Loucy (cell line): ENCODE data around the gene KLHL30.

Experiments used
- H2AFZ ChIP-seq: fragments of 200-600 bp; sonication (generic); 2 replicates; pipeline ENCODE4 v1.6.0; 2016; ENCODE audit warnings: antibody characterized with exemption, mild to moderate bottlenecking, low read length, moderate library complexity
- H3F3A ChIP-seq: fragments of 200-600 bp; 2 replicates; pipeline ENCODE4 v1.6.0; 2016; ENCODE audit warnings: antibody characterized with exemption, low read depth, mild to moderate bottlenecking
- H3K27me3 ChIP-seq: fragments of 200-600 bp; sonication (generic); 2 replicates; pipeline ENCODE4 v1.6.1; 2014; ENCODE audit warnings: low read length, mild to moderate bottlenecking; ENCODE audit not compliant: insufficient read depth, poor library complexity, severe bottlenecking
- H3K36me3 ChIP-seq: fragments of 200-600 bp; sonication (generic); 2 replicates; pipeline ENCODE4 v1.6.1; 2016; ENCODE audit warnings: low read length; ENCODE audit not compliant: insufficient read depth
- H3K4me1 ChIP-seq: fragments of 200-600 bp; sonication (generic); 2 replicates; pipeline ENCODE4 v1.5.1; 2014; ENCODE audit warnings: low read length, mild to moderate bottlenecking; ENCODE audit not compliant: insufficient read depth, poor library complexity, severe bottlenecking
- H3K4me2 ChIP-seq: fragments of 200-600 bp; sonication (generic); 2 replicates; pipeline ENCODE4 v1.6.0; 2014; ENCODE audit warnings: antibody characterized with exemption, low read length, low read depth, mild to moderate bottlenecking; ENCODE audit not compliant: poor library complexity, severe bottlenecking
- H3K4me3 ChIP-seq: fragments of 200-600 bp; sonication (generic); 2 replicates; pipeline ENCODE4 v1.5.1; 2014; ENCODE audit warnings: low read length, mild to moderate bottlenecking, mixed read lengths; ENCODE audit not compliant: poor library complexity, severe bottlenecking
- H3K79me2 ChIP-seq: fragments of 200-600 bp; sonication (generic); 2 replicates; pipeline ENCODE4 v1.6.1; 2014; ENCODE audit warnings: low read length; ENCODE audit not compliant: insufficient read depth
- H3K9ac ChIP-seq: fragments of 200-600 bp; sonication (generic); 2 replicates; pipeline ENCODE4 v1.6.0; 2014; ENCODE audit warnings: mild to moderate bottlenecking, low read depth, low read length, moderate library complexity; ENCODE audit not compliant: poor library complexity, severe bottlenecking
- H3K9me2 ChIP-seq: fragments of 200-600 bp; sonication (generic); replicated peaks from 2 replicates; pipeline ENCODE4 v1.6.1; 2016; ENCODE audit warnings: low read depth, low read length, mixed read lengths
- H3K9me3 ChIP-seq: fragments of 200-600 bp; sonication (generic); 2 replicates; pipeline ENCODE4 v1.6.1; 2014; ENCODE audit warnings: mild to moderate bottlenecking, antibody characterized with exemption, low read length, low read depth; ENCODE audit not compliant: insufficient read depth
- H4K20me1 ChIP-seq: fragments of 200-600 bp; sonication (generic); 2 replicates; pipeline ENCODE4 v1.6.0; 2014; ENCODE audit warnings: antibody characterized with exemption, low read length, mild to moderate bottlenecking; ENCODE audit not compliant: insufficient read depth, poor library complexity, severe bottlenecking
- EZH2phosphoT487 ChIP-seq: fragments of 200-600 bp; IDR thresholded peaks from 2 replicates; pipeline ENCODE4 v1.6.1; 2018; ENCODE audit warnings: antibody characterized with exemption, mild to moderate bottlenecking, moderate library complexity, borderline replicate concordance
- TF ChIP-seq, protein P1 (sequence below): fragments of 200-600 bp; sonication (generic); conservative IDR thresholded peaks from 2 replicates; pipeline ENCODE4 v1.5.1; 2014; ENCODE audit warnings: mild to moderate bottlenecking, antibody characterized with exemption, low read length

KLHL30 gene

DNA sequence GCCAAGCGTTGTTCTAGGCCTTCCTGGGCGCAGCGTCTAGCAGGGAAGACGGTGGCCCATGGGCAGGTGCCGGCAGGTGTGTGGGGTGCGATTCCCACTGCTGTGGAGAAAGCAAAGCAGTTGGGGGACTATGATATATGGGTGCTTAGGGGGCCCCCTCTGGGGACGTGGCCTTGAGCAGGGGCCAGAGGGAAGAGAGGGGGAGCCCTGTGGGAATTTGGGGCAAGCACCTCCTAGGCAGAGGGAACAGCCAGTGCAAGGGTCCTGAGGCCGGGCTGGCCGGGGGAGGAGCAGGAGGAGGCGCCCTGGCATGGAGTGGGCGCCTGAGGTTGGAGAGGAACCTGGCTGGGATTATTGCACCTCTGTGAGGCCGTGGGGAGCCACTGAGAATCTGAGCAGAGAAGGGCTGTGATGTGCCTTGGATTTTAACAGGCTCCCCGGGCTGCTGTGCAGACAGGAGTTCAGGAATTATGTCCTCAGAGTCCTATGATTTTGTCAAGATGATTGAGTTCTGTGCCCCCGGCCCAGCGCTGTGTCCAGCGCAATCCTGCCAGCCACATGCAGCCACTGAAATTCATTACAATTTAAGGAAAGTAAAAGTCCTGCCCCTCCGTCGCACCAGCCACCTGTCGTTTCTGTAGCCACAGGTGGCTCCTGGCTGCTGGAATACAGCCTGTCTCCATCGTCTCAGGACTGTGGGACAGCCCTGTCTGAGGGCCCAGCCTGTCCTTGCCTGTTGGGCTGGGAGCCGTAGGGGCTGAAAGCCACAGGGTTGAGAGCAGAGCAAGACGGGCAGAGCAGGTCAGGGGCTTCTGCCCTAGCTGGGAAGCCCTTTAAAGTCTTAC, 9.1 kb upstream of the KLHL30 start:
- Histone ChIP-seq H3K36me3 (no peaks in the 10 kb centered on the region), H3K4me3 (no peak overlapping the region), H3K9me2 (no peaks in the 10 kb centered on the region), H3K27me3 (no peaks in the 10 kb centered on the region), H3K79me2 (no peaks in the 10 kb centered on the region), H3F3A (no peaks in the 10 kb centered on the region), H3K4me1 (no peaks in the 10 kb centered on the region), H3K9ac (no peak overlapping the region), H4K20me1 (no peaks in the 10 kb centered on the region), H2AFZ (no peak overlapping the region), H3K4me2 (no peak overlapping the region), H3K9me3 (no peaks in the 10 kb centered on the region)
- TF ChIP-seq EZH2phosphoT487, result no peak
- TF ChIP-seq, protein P1, sequence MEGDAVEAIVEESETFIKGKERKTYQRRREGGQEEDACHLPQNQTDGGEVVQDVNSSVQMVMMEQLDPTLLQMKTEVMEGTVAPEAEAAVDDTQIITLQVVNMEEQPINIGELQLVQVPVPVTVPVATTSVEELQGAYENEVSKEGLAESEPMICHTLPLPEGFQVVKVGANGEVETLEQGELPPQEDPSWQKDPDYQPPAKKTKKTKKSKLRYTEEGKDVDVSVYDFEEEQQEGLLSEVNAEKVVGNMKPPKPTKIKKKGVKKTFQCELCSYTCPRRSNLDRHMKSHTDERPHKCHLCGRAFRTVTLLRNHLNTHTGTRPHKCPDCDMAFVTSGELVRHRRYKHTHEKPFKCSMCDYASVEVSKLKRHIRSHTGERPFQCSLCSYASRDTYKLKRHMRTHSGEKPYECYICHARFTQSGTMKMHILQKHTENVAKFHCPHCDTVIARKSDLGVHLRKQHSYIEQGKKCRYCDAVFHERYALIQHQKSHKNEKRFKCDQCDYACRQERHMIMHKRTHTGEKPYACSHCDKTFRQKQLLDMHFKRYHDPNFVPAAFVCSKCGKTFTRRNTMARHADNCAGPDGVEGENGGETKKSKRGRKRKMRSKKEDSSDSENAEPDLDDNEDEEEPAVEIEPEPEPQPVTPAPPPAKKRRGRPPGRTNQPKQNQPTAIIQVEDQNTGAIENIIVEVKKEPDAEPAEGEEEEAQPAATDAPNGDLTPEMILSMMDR, result no peak

GRCh38 chr2:238130111-238130695, 8.3 kb upstream of the KLHL30 start:
- TF ChIP-seq, protein P1, result no peak
- no peak for TF ChIP-seq EZH2phosphoT487
- Histone ChIP-seq H3K4me1 (no peaks in the 10 kb centered on the region), H3K4me3 (no peak overlapping the region), H3K9ac (no peak overlapping the region), H2AFZ (no peak overlapping the region), H4K20me1 (no peaks in the 10 kb centered on the region), H3K4me2 (no peak overlapping the region), H3K79me2 (no peaks in the 10 kb centered on the region), H3F3A (no peaks in the 10 kb centered on the region), H3K27me3 (no peaks in the 10 kb centered on the region), H3K36me3 (no peaks in the 10 kb centered on the region), H3K9me2 (no peaks in the 10 kb centered on the region), H3K9me3 (no peaks in the 10 kb centered on the region)

GRCh38 chr2:238130696-238131628, 7.5 kb upstream of the KLHL30 start:
- Histone ChIP-seq H4K20me1 (no peaks in the 10 kb centered on the region), H3K4me2 (no peak overlapping the region), H3K4me1 (no peaks in the 10 kb centered on the region), H3K9me3 (no peaks in the 10 kb centered on the region), H3K9me2 (no peaks in the 10 kb centered on the region), H3K36me3 (no peaks in the 10 kb centered on the region), H3K9ac (no peak overlapping the region), H3K4me3 (no peak overlapping the region), H3K27me3 (no peaks in the 10 kb centered on the region), H3K79me2 (no peaks in the 10 kb centered on the region), H2AFZ (no peak overlapping the region), H3F3A (no peaks in the 10 kb centered on the region)
- TF ChIP-seq EZH2phosphoT487, result no peak
